ENCODE results near the gene KRT84.

Gene KRT84

GRCh38 chr12:52402377-52402776, 16.9 kb upstream of the KRT84 start:
- H3K27me3 ChIP-seq (ENCODE audit: insufficient read depth, poor library complexity, severe bottlenecking): no peaks in the 10 kb centered on the region
- TF ChIP-seq SPI1 (IDR thresholded peaks at IDR 0.05; ENCODE audit: borderline replicate concordance, low read depth): no peak
- no peak for TF ChIP-seq REST (IDR thresholded peaks at IDR 0.05; ENCODE audit: insufficient replicate concordance, low read depth)
- no peak for TF ChIP-seq GABPA (IDR thresholded peaks at IDR 0.05; ENCODE audit: low read depth)
- no peak for TF ChIP-seq POLR2AphosphoS5 (IDR thresholded peaks at IDR 0.05; ENCODE audit: low read depth)
- TF ChIP-seq CTCF (IDR thresholded peaks at IDR 0.05; ENCODE audit: insufficient read depth, low read length): no peak
- no peak overlapping the region for H3K4me3 ChIP-seq (replicated peaks; ENCODE audit: insufficient read depth, low read length)
- no peak overlapping the region for H3K27ac ChIP-seq (replicated peaks)
- no peak for DNase-seq (ENCODE audit: low read depth in 1 of 2, low spot score in 1 of 2)

GRCh38 chr12:52401926-52402325, 16.5 kb upstream of the KRT84 start:
- DNase-seq (ENCODE audit: low read depth in 1 of 2, low spot score in 1 of 2): no peak
- Histone ChIP-seq H3K27me3 (ENCODE audit: insufficient read depth, poor library complexity, severe bottlenecking) (no peaks in the 10 kb centered on the region), H3K4me3 (replicated peaks; ENCODE audit: insufficient read depth, low read length) (no peak overlapping the region), H3K27ac (replicated peaks) (no peak overlapping the region)
- TF ChIP-seq POLR2AphosphoS5 (IDR thresholded peaks at IDR 0.05; ENCODE audit: low read depth) (no peak), REST (IDR thresholded peaks at IDR 0.05; ENCODE audit: insufficient replicate concordance, low read depth) (no peak), SPI1 (IDR thresholded peaks at IDR 0.05; ENCODE audit: borderline replicate concordance, low read depth) (no peak), GABPA (IDR thresholded peaks at IDR 0.05; ENCODE audit: low read depth) (no peak), CTCF (IDR thresholded peaks at IDR 0.05; ENCODE audit: insufficient read depth, low read length) (no peak)

- Histone ChIP-seq H3K4me3 (replicated peaks; ENCODE audit: insufficient read depth, low read length) (no peak overlapping the region), H3K27me3 (ENCODE audit: insufficient read depth, poor library complexity, severe bottlenecking) (no peaks in the 10 kb centered on the region), H3K27ac (replicated peaks) (no peak overlapping the region)
- TF ChIP-seq CTCF (IDR thresholded peaks at IDR 0.05; ENCODE audit: insufficient read depth, low read length): no peak
- TF ChIP-seq REST (IDR thresholded peaks at IDR 0.05; ENCODE audit: insufficient replicate concordance, low read depth): no peak
- no peak for TF ChIP-seq POLR2AphosphoS5 (IDR thresholded peaks at IDR 0.05; ENCODE audit: low read depth)
- no peak for TF ChIP-seq SPI1 (IDR thresholded peaks at IDR 0.05; ENCODE audit: borderline replicate concordance, low read depth)
- no peak for TF ChIP-seq GABPA (IDR thresholded peaks at IDR 0.05; ENCODE audit: low read depth)
- DNase-seq (ENCODE audit: low read depth in 1 of 2, low spot score in 1 of 2): no peak
Measured at GRCh38 chr12:52401526-52401925, 16.1 kb upstream of the KRT84 start.

Measured in HL-60 (cell line).